IPS-15b (cell line): ENCODE data around the gene TOR1AIP2.
"Not testable (repeated sequence)": the region's sequence is repeated elsewhere in the genome, so short reads cannot be mapped to it uniquely, and the experiment has no call there.

Experiments
- H3K27me3 ChIP-seq: one replicate; pipeline ENCODE4 v1.6.1; 2013; ENCODE audit warnings: low read length; ENCODE audit not compliant: control insufficient read depth, insufficient read depth
- H3K36me3 ChIP-seq: one replicate; pipeline ENCODE4 v1.6.1; 2013; ENCODE audit warnings: low read length; ENCODE audit not compliant: control insufficient read depth, insufficient read depth
- H3K4me1 ChIP-seq: one replicate; pipeline ENCODE4 v1.6.1; 2013; ENCODE audit warnings: mild to moderate bottlenecking, low read length; ENCODE audit not compliant: control insufficient read depth, insufficient read depth
- H3K4me3 ChIP-seq: one replicate; pipeline ENCODE4 v1.5.1; 2013; ENCODE audit warnings: low read depth, low read length
- H3K9ac ChIP-seq: one replicate; pipeline ENCODE4 v1.6.1; 2013; ENCODE audit warnings: low read depth, mild to moderate bottlenecking, low read length
- H3K9me3 ChIP-seq: one replicate; pipeline ENCODE4 v1.6.1; 2013; ENCODE audit warnings: mild to moderate bottlenecking, low read length; ENCODE audit not compliant: control insufficient read depth, insufficient read depth

Gene TOR1AIP2

GRCh38 chr1:179836686-179837445 is 40.7 kb downstream of the TOR1AIP2 start:
- H3K9ac ChIP-seq, H3K4me3 ChIP-seq, H3K9me3 ChIP-seq, H3K4me1 ChIP-seq, H3K36me3 ChIP-seq, H3K27me3 ChIP-seq: not testable (repeated sequence)

- H3K9me3 ChIP-seq, result no peaks in the 10 kb centered on the region
- no peaks in the 10 kb centered on the region for H3K27me3 ChIP-seq
- H3K9ac ChIP-seq, result no peak overlapping the region
- no peak overlapping the region for H3K4me3 ChIP-seq
- H3K36me3 ChIP-seq, result no peaks in the 10 kb centered on the region
- peaks cover 3% of the 10 kb centered on the region for H3K4me1 ChIP-seq
These were observed 45.5 kb downstream of the TOR1AIP2 start for GRCh38 chr1:179831852-179832699.

GRCh38 chr1:179831225-179831624 is 46.4 kb downstream of the TOR1AIP2 start:
- H3K9me3 ChIP-seq, result no peaks in the 10 kb centered on the region
- no peak overlapping the region for H3K4me3 ChIP-seq
- H3K9ac ChIP-seq, result no peak overlapping the region
- no peaks in the 10 kb centered on the region for H3K27me3 ChIP-seq
- peaks cover 3% of the 10 kb centered on the region for H3K4me1 ChIP-seq
- no peaks in the 10 kb centered on the region for H3K36me3 ChIP-seq

GRCh38 chr1:179828554-179829110 is 49.0 kb downstream of the TOR1AIP2 start:
- Histone ChIP-seq H3K9ac (no peak overlapping the region), H3K4me1 (peaks cover 3% of the 10 kb centered on the region), H3K27me3 (no peaks in the 10 kb centered on the region), H3K36me3 (no peaks in the 10 kb centered on the region), H3K9me3 (no peaks in the 10 kb centered on the region), H3K4me3 (no peak overlapping the region)

GRCh38 chr1:179826626-179827280 is 50.9 kb downstream of the TOR1AIP2 start:
- Histone ChIP-seq H3K27me3 (no peaks in the 10 kb centered on the region), H3K4me3 (no peak overlapping the region), H3K9ac (no peak overlapping the region), H3K4me1 (peaks cover 2% of the 10 kb centered on the region), H3K36me3 (no peaks in the 10 kb centered on the region), H3K9me3 (no peaks in the 10 kb centered on the region)

GRCh38 chr1:179825798-179826460 is 51.7 kb downstream of the TOR1AIP2 start:
- Histone ChIP-seq H3K36me3 (no peaks in the 10 kb centered on the region), H3K27me3 (no peaks in the 10 kb centered on the region), H3K4me3 (no peak overlapping the region), H3K9ac (no peak overlapping the region), H3K9me3 (no peaks in the 10 kb centered on the region), H3K4me1 (no peaks in the 10 kb centered on the region)

GRCh38 chr1:179825206-179825605 is 52.4 kb downstream of the TOR1AIP2 start:
- H3K9me3 ChIP-seq, result no peaks in the 10 kb centered on the region
- H3K4me3 ChIP-seq, result no peak overlapping the region
- no peaks in the 10 kb centered on the region for H3K27me3 ChIP-seq
- no peak overlapping the region for H3K9ac ChIP-seq
- H3K36me3 ChIP-seq, result no peaks in the 10 kb centered on the region
- H3K4me1 ChIP-seq, result no peaks in the 10 kb centered on the region

GRCh38 chr1:179824265-179824664 is 53.3 kb downstream of the TOR1AIP2 start:
- H3K9ac ChIP-seq, result no peak overlapping the region
- H3K9me3 ChIP-seq, result no peaks in the 10 kb centered on the region
- H3K36me3 ChIP-seq, result no peaks in the 10 kb centered on the region
- H3K4me3 ChIP-seq, result no peak overlapping the region
- H3K4me1 ChIP-seq, result no peaks in the 10 kb centered on the region
- H3K27me3 ChIP-seq, result no peaks in the 10 kb centered on the region

GRCh38 chr1:179823693-179824092 is 53.9 kb downstream of the TOR1AIP2 start:
- no peaks in the 10 kb centered on the region for H3K9me3 ChIP-seq
- H3K4me3 ChIP-seq, result no peak overlapping the region
- no peak overlapping the region for H3K9ac ChIP-seq
- H3K4me1 ChIP-seq, result no peaks in the 10 kb centered on the region
- no peaks in the 10 kb centered on the region for H3K36me3 ChIP-seq
- no peaks in the 10 kb centered on the region for H3K27me3 ChIP-seq

GRCh38 chr1:179822065-179822464 is 55.5 kb downstream of the TOR1AIP2 start:
- no peaks in the 10 kb centered on the region for H3K36me3 ChIP-seq
- H3K27me3 ChIP-seq, result peaks cover 2% of the 10 kb centered on the region
- H3K9me3 ChIP-seq, result no peaks in the 10 kb centered on the region
- H3K4me1 ChIP-seq, result no peaks in the 10 kb centered on the region
- H3K9ac ChIP-seq, result no peak overlapping the region
- H3K4me3 ChIP-seq, result no peak overlapping the region

GRCh38 chr1:179821524-179821923 is 56.1 kb downstream of the TOR1AIP2 start:
- peaks cover 6% of the 10 kb centered on the region for H3K27me3 ChIP-seq
- no peaks in the 10 kb centered on the region for H3K36me3 ChIP-seq
- no peak overlapping the region for H3K9ac ChIP-seq
- no peaks in the 10 kb centered on the region for H3K9me3 ChIP-seq
- H3K4me3 ChIP-seq, result no peak overlapping the region
- no peaks in the 10 kb centered on the region for H3K4me1 ChIP-seq
